MM.1S (cell line): ENCODE data around the gene CFAP46.

Experiments used
- DNase-seq: peaks from one replicate; pipeline ENCODE4 v3.0.0-alpha.2; 2015
- H2AFZ ChIP-seq: fragments of 300-600 bp; sonication (generic); 2 replicates; pipeline ENCODE4 v1.6.0; 2016; ENCODE audit warnings: antibody characterized with exemption, low read length
- H3F3A ChIP-seq: fragments of 300-600 bp; sonication (generic); 2 replicates; pipeline ENCODE4 v1.6.1; 2016; ENCODE audit warnings: mild to moderate bottlenecking, antibody characterized with exemption, low read length, moderate library complexity, mixed read lengths; ENCODE audit not compliant: insufficient read depth
- H3K27ac ChIP-seq: fragments of 300-600 bp; sonication (generic); 2 replicates; pipeline ENCODE4 v1.5.1; 2016; ENCODE audit warnings: mild to moderate bottlenecking, low read length
- H3K27me3 ChIP-seq: fragments of 300-600 bp; sonication (generic); replicated peaks from 2 replicates; pipeline ENCODE4 v1.6.0; 2016; ENCODE audit warnings: low read length; ENCODE audit not compliant: insufficient read depth
- H3K36me3 ChIP-seq: fragments of 300-600 bp; sonication (generic); replicated peaks from 2 replicates; pipeline ENCODE4 v1.6.1; 2016; ENCODE audit warnings: mild to moderate bottlenecking, low read length, mixed read lengths; ENCODE audit not compliant: insufficient read depth
- H3K4me1 ChIP-seq: fragments of 300-600 bp; sonication (generic); 2 replicates; pipeline ENCODE4 v1.6.1; 2016; ENCODE audit warnings: low read length, mixed read lengths
- H3K4me2 ChIP-seq: fragments of 300-600 bp; sonication (generic); 2 replicates; pipeline ENCODE4 v1.6.0; 2016; ENCODE audit warnings: low read depth, low read length
- H3K4me3 ChIP-seq: fragments of 300-600 bp; sonication (generic); 2 replicates; pipeline ENCODE4 v1.5.1; 2016; ENCODE audit warnings: low read length, mixed read lengths
- H3K79me2 ChIP-seq: fragments of 300-600 bp; sonication (generic); 2 replicates; pipeline ENCODE4 v1.6.1; 2016; ENCODE audit warnings: mixed run types, low read length, mixed read lengths
- H3K9ac ChIP-seq: fragments of 300-600 bp; sonication (generic); 2 replicates; pipeline ENCODE4 v1.6.1; 2016; ENCODE audit warnings: low read length, mixed read lengths
- H3K9me2 ChIP-seq: fragments of 300-600 bp; sonication (generic); replicated peaks from 2 replicates; pipeline ENCODE4 v1.6.1; 2016; ENCODE audit warnings: mild to moderate bottlenecking, low read length, mixed read lengths; ENCODE audit not compliant: insufficient read depth
- H3K9me3 ChIP-seq: fragments of 300-600 bp; sonication (generic); replicated peaks from 2 replicates; pipeline ENCODE4 v1.6.1; 2016; ENCODE audit warnings: mild to moderate bottlenecking, low read length, mixed read lengths; ENCODE audit not compliant: insufficient read depth
- H4K20me1 ChIP-seq: fragments of 300-600 bp; sonication (generic); 2 replicates; pipeline ENCODE4 v1.6.1; 2016; ENCODE audit warnings: mild to moderate bottlenecking, low read length, moderate library complexity, mixed read lengths; ENCODE audit not compliant: insufficient read depth
- CTCF ChIP-seq: fragments of 300-600 bp; sonication (generic); IDR thresholded peaks from 2 replicates; pipeline ENCODE4 v1.5.1; 2016; ENCODE audit warnings: antibody characterized with exemption, low read length, mixed read lengths
- EZH2 ChIP-seq: fragments of 300-600 bp; sonication (generic); optimal IDR thresholded peaks from 2 replicates; pipeline ENCODE3; 2017; ENCODE audit warnings: low read depth, mild to moderate bottlenecking, antibody characterized with exemption, low read length, mixed read lengths
- EZH2phosphoT487 ChIP-seq: fragments of 300-600 bp; sonication (generic); IDR thresholded peaks from 2 replicates; pipeline ENCODE4 v1.6.1; 2018; ENCODE audit warnings: antibody characterized with exemption, low read length

The CFAP46 gene

GRCh38 chr10:132955479-132955878 is 13.1 kb upstream of the CFAP46 start:
- Histone ChIP-seq H3F3A (no peaks in the 10 kb centered on the region), H3K27ac (no peak overlapping the region), H3K4me3 (no peak overlapping the region), H3K36me3 (no peaks in the 10 kb centered on the region), H3K9ac (no peak overlapping the region), H3K4me2 (no peak overlapping the region), H3K27me3 (peaks cover 83% of the 10 kb centered on the region), H2AFZ (no peak overlapping the region), H3K79me2 (no peaks in the 10 kb centered on the region), H4K20me1 (no peaks in the 10 kb centered on the region), H3K4me1 (no peaks in the 10 kb centered on the region), H3K9me2 (no peaks in the 10 kb centered on the region), H3K9me3 (no peaks in the 10 kb centered on the region)
- DNase-seq, result no peak
- TF ChIP-seq EZH2 (no peak), CTCF (no peak), EZH2phosphoT487 (no peak)

- Histone ChIP-seq H3K27me3 (peaks cover 82% of the 10 kb centered on the region), H2AFZ (no peak overlapping the region), H4K20me1 (no peaks in the 10 kb centered on the region), H3K4me3 (no peak overlapping the region), H3F3A (no peaks in the 10 kb centered on the region), H3K4me2 (no peak overlapping the region), H3K4me1 (no peaks in the 10 kb centered on the region), H3K9me3 (no peaks in the 10 kb centered on the region), H3K27ac (no peak overlapping the region), H3K9ac (no peak overlapping the region), H3K9me2 (no peaks in the 10 kb centered on the region), H3K79me2 (no peaks in the 10 kb centered on the region), H3K36me3 (no peaks in the 10 kb centered on the region)
- no peak for DNase-seq
- TF ChIP-seq EZH2phosphoT487 (no peak), CTCF (no peak), EZH2 (no peak)
Observed at GRCh38 chr10:132953428-132953827, 11.1 kb upstream of the CFAP46 start.

- no peaks in the 10 kb centered on the region for H3K4me1 ChIP-seq
- H3K4me3 ChIP-seq, result no peak overlapping the region
- H3K27me3 ChIP-seq, result peaks cover 73% of the 10 kb centered on the region
- H3K9me2 ChIP-seq, result no peaks in the 10 kb centered on the region
- no peaks in the 10 kb centered on the region for H3K9me3 ChIP-seq
- DNase-seq, result no peak
- H3K4me2 ChIP-seq, result no peak overlapping the region
- no peaks in the 10 kb centered on the region for H3F3A ChIP-seq
- no peaks in the 10 kb centered on the region for H3K79me2 ChIP-seq
- H3K27ac ChIP-seq, result no peak overlapping the region
- no peak overlapping the region for H2AFZ ChIP-seq
- no peaks in the 10 kb centered on the region for H4K20me1 ChIP-seq
- TF ChIP-seq EZH2phosphoT487 (no peak), EZH2 (no peak), CTCF (no peak)
- no peaks in the 10 kb centered on the region for H3K36me3 ChIP-seq
- no peak overlapping the region for H3K9ac ChIP-seq
Observed at GRCh38 chr10:132951926-132952325, 9.6 kb upstream of the CFAP46 start.
